Endothelial cell (in vitro differentiated cells): Measurements from ENCODE around the gene ABHD15. TPM values are rescaled to one million over a fixed set of nuclear protein-coding genes. Genes with fewer than 3 reads are reported as not detected.

Experiments
- DNase-seq: peaks from one replicate; pipeline ENCODE4 v3.0.0; 2021; ENCODE audit warnings: low spot score
- H3K27ac Mint-ChIP-seq: one replicate; pipeline ENCODE4 v1.8.0; 2021; ENCODE audit warnings: mixed read lengths, inconsistent platforms; ENCODE audit not compliant: unreplicated experiment
- H3K27me3 Mint-ChIP-seq: one replicate; pipeline ENCODE4 v1.8.0; 2021; ENCODE audit warnings: mild to moderate bottlenecking, moderate library complexity, mixed read lengths, inconsistent platforms; ENCODE audit not compliant: unreplicated experiment
- H3K36me3 Mint-ChIP-seq: one replicate; pipeline ENCODE4 v1.8.0; 2021; ENCODE audit warnings: mild to moderate bottlenecking, low read depth, mixed read lengths, inconsistent platforms; ENCODE audit not compliant: unreplicated experiment
- H3K4me1 Mint-ChIP-seq: one replicate; pipeline ENCODE4 v1.8.0; 2021; ENCODE audit warnings: mild to moderate bottlenecking, mixed read lengths, inconsistent platforms; ENCODE audit not compliant: unreplicated experiment
- H3K4me3 Mint-ChIP-seq: one replicate; pipeline ENCODE4 v1.8.0; 2021; ENCODE audit warnings: mild to moderate bottlenecking, mixed read lengths, inconsistent platforms; ENCODE audit not compliant: unreplicated experiment
- H3K9me3 Mint-ChIP-seq: one replicate; pipeline ENCODE4 v1.8.0; 2021; ENCODE audit warnings: mixed read lengths, inconsistent platforms; ENCODE audit not compliant: unreplicated experiment
- total RNA-seq: library from RNA; stranded (reverse); fragmentation: NEBNext Ultra II Directional; extraction: Animal tissue kit (Norgen Biotek cat#: 25700); gene quantifications from one replicate; pipeline ENCODE4 v1.2.1, GENCODE V29; 2021; ENCODE audit not compliant: unreplicated experiment
- TF ChIP-seq, protein P1 (sequence below): fragments of 200-600 bp; sonication (generic); IDR thresholded peaks from one replicate; pipeline ENCODE4 v1.5.0; 2021; ENCODE audit warnings: antibody characterized with exemption; ENCODE audit not compliant: unreplicated experiment

Gene ABHD15
- total RNA-seq, 1 donor from 2014 or later: 1.7 TPM

DNA sequence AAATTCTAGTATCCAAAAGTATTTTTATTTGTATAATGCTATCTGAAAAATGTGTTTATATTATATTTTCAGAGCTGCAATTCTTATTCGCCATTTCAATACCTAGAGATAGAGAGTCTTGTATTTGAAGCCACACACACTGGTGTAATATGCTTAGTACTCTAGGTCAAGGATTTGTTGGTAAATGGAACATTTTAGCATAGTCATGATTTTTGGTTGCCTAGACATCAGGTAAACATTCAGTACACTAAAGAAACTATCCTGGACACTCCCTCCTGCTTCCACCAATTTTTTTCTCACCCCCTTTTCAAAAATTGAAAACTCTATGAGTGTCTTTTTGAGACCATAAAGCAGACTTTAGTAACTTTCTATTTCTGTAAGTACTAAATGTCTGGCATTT lies 20.8 kb downstream of the ABHD15 start:
- H3K9me3 Mint-ChIP-seq: no peaks in the 10 kb centered on the region
- H3K27ac Mint-ChIP-seq: peak overlapping the region; percentile 30
- peaks cover 4% of the 10 kb centered on the region for H3K27me3 Mint-ChIP-seq
- peaks cover 10% of the 10 kb centered on the region for H3K36me3 Mint-ChIP-seq
- no peak for DNase-seq
- peaks cover 4% of the 10 kb centered on the region for H3K4me1 Mint-ChIP-seq
- TF ChIP-seq, protein P1, sequence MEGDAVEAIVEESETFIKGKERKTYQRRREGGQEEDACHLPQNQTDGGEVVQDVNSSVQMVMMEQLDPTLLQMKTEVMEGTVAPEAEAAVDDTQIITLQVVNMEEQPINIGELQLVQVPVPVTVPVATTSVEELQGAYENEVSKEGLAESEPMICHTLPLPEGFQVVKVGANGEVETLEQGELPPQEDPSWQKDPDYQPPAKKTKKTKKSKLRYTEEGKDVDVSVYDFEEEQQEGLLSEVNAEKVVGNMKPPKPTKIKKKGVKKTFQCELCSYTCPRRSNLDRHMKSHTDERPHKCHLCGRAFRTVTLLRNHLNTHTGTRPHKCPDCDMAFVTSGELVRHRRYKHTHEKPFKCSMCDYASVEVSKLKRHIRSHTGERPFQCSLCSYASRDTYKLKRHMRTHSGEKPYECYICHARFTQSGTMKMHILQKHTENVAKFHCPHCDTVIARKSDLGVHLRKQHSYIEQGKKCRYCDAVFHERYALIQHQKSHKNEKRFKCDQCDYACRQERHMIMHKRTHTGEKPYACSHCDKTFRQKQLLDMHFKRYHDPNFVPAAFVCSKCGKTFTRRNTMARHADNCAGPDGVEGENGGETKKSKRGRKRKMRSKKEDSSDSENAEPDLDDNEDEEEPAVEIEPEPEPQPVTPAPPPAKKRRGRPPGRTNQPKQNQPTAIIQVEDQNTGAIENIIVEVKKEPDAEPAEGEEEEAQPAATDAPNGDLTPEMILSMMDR: no peak
- no peak overlapping the region for H3K4me3 Mint-ChIP-seq

DNA sequence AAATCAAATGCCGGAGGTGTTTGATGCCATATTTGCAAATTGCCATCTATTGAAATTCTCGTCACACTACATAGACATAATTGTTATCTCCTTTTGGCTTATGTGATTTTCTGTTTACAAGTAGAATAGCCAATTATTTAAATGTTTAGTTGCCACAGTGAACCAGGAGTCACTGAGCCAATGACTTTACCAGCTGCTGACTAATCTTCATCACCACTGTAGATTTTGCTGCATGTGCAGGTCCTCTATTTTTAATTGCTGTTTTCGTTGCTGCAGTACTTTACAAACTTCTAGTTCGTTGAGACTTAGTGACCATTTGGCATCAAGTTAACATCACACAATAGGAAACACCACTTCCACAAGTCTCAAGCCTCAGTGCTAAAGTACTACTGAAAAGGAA lies 22.8 kb downstream of the ABHD15 start:
- TF ChIP-seq, protein P1: no peak
- no peak overlapping the region for H3K27ac Mint-ChIP-seq
- H3K4me3 Mint-ChIP-seq: no peak overlapping the region
- no peaks in the 10 kb centered on the region for H3K9me3 Mint-ChIP-seq
- peaks cover 4% of the 10 kb centered on the region for H3K4me1 Mint-ChIP-seq
- DNase-seq: no peak
- peaks cover 10% of the 10 kb centered on the region for H3K36me3 Mint-ChIP-seq
- peaks cover 4% of the 10 kb centered on the region for H3K27me3 Mint-ChIP-seq

DNA sequence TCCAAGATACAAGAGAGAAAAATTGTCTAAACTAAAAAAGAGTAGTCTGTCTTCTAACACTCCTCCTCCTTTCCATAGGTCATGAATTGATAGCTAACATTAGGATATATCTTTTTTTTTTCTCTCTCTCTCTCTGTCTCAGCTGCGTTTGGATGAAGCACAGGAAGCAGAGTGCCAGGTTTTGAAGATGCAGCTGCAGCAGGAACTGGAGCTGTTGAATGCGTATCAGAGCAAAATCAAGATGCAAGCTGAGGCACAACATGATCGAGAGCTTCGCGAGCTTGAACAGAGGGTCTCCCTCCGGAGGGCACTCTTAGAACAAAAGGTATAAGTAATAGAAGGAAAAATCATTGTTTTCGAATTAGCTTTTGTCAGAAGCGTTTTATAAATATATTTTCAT lies 32.9 kb downstream of the ABHD15 start:
- DNase-seq: no peak
- Mint-ChIP-seq H3K27ac (no peak overlapping the region), H3K4me3 (no peak overlapping the region), H3K36me3 (peaks cover 29% of the 10 kb centered on the region), H3K27me3 (peaks cover 2% of the 10 kb centered on the region), H3K9me3 (no peaks in the 10 kb centered on the region), H3K4me1 (no peaks in the 10 kb centered on the region)
- TF ChIP-seq, protein P1: no peak

DNA sequence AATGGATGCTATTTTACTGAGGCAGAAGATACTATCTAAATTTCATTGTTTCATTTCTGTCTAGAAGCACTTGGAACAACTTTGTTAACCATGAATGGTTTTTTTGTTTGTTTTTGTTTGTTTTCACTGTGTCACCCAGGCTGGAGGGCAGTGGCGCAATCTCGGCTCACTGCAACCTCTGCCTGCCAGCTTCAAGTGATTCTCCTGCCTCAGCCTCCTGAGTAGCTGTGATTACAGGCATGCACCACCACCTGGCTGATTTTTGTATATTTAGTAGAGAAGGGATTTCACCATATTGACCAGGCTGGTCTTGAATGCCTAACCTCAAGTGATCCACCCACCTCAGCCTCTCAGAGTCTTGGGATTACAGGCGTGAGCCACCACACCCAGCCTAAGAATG lies 40.5 kb downstream of the ABHD15 start:
- no peaks in the 10 kb centered on the region for H3K9me3 Mint-ChIP-seq
- no peak for DNase-seq
- H3K27me3 Mint-ChIP-seq: peaks cover 3% of the 10 kb centered on the region
- H3K4me1 Mint-ChIP-seq: no peaks in the 10 kb centered on the region
- H3K4me3 Mint-ChIP-seq: no peak overlapping the region
- peaks cover 22% of the 10 kb centered on the region for H3K36me3 Mint-ChIP-seq
- no peak overlapping the region for H3K27ac Mint-ChIP-seq
- TF ChIP-seq, protein P1: no peak

DNA sequence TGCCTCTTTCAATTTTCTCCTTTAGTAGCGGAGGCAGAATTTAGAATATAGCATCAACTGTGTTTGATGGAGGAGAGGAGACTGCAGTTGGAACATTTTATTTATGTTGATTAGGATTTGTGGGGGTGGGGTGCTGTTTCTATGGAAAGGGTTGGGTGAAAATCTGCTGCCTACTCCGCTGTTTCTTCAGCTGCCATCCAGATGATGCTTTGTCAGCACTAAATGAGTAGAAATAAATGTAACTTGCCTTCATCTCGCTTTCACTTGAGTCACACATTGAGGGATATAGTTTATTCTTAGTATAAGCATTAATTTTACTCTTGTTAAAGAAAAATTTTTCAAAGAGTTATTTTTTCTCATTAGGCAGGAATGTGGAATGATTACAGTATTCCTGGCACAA lies 42.1 kb downstream of the ABHD15 start:
- TF ChIP-seq, protein P1: no peak
- DNase-seq: no peak
- no peak overlapping the region for H3K4me3 Mint-ChIP-seq
- H3K27me3 Mint-ChIP-seq: peaks cover 2% of the 10 kb centered on the region
- H3K27ac Mint-ChIP-seq: no peak overlapping the region
- no peaks in the 10 kb centered on the region for H3K4me1 Mint-ChIP-seq
- H3K9me3 Mint-ChIP-seq: no peaks in the 10 kb centered on the region
- H3K36me3 Mint-ChIP-seq: peaks cover 17% of the 10 kb centered on the region
